HG02970 (cell line): ENCODE data around the gene PHF20.
"Not testable (repeated sequence)": the region's sequence is repeated elsewhere in the genome, so short reads cannot be mapped to it uniquely, and the experiment has no call there.

Experiments used
- ATAC-seq: cut with Tn5 transposase; IDR thresholded peaks from one replicate; pipeline ENCODE4 v1.9.1; 2021; ENCODE audit warnings: mild to moderate bottlenecking, moderate library complexity, moderate number of reproducible peaks; ENCODE audit not compliant: unreplicated experiment, low FRiP score

The PHF20 gene

DNA sequence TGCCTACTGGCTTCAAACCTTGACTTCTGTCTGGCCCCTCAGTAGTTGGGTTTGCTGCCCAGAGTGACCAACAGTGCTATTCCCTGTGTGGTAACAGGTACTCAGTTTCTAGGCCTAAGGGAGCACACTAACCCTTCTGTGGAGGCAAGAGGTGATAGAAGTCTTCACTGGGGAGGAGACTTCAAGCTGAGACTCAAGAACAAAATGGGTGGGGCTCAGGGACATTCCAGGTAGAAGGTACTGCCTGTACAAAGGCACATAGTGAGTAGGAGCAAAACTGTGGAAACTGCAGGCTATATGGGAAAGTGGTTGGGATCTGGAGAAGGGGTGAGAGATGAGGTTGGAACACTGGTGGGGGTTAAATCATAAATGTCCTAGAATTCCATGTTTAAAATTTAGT is 184.8 kb downstream of the PHF20 start:
- ATAC-seq: no peak

DNA sequence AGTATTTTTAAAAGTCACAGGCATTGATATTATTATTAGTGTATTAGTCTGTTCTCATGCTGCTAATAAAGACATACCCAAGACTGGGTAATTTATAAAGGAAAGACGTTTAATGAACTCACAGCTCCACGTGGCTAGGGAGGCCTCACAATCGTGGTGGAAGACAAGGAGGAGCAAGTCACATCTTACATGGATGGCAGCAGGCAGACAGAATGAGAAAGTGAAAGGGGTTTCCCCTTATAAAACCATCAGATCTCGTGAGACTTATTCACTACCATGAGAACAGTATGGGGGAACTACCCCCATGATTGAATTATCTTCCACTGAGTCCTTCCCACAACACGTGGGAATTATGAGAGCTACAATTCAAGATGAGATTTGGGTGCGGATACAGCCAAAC is 187.5 kb downstream of the PHF20 start:
- ATAC-seq: not testable (repeated sequence)

DNA sequence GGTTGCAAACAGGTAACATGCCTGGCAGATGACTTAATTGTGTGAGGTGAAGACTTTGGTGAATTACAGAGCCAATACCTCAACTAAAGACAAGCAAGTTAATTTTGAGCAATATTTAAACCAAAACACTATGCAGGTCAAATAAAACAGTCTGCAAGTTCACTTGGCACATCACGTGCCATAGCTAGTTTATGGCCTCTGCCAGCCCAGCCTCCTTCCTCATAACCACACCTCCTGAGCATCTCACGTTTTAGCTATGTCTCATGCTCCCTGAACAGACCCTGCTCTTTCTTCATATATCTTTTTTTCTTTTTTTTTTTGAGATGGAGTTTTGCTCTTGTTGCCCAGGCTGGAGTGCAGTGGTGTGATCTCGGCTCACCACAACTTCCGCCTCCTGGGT is 192.1 kb downstream of the PHF20 start:
- ATAC-seq: no peak

DNA sequence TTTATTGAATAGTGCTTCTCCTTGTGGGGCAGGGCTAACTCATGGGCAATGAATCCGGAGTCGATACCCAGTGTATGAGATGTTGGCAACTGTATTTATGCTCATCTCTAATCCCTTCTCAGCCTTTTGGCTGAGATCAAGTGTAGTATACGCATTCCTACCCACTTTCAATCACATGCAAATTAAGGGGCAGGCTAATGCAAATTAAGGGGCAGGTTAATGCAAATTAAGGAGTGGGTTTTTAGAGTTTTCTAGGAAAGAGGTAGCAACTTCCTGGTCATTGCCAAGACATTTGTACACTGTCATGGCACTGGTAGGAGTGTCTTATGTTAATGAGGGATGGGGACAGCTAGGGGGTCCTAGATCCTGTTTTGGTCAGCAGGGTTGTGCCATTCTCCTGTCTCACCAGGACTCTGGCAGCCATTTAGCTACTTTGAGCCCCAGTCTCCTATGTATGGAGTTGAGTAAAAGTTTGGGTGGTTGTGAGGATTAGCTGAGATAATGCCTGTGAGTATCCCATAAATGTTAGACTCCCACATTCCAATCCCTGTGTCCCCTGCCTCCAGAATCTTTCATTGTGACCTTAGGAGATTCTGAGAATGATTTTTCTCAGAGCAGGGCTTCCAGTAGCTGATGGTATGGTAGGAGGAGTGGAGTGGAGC is 196.3 kb downstream of the PHF20 start, which contains the start of gene CNBD2:
TSS of gene CNBD2 (plus strand) at position 612 of the 662 bp plus-strand sequence. CDS start 173 bp downstream, outside the sequence.
- no peak for ATAC-seq

DNA sequence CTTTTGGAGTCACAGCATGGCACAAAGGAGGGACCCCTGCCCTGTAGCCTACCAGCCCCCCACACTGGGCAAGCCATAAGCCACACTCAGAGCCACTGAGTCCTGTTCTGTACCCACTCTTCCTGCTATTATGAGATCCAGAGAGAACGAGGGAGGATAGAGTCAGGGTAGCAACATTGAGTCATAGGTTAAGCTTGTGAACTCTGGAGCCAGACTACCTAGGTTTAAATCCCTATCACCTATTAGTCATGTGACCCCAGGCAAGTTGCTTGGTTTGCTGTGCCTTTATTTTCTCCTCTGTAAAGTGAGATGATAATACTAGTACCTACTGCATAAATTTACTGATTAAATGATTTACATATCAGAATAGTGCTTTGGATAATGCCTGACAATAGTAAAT is 197.1 kb downstream of the PHF20 start:
- no peak for ATAC-seq

DNA sequence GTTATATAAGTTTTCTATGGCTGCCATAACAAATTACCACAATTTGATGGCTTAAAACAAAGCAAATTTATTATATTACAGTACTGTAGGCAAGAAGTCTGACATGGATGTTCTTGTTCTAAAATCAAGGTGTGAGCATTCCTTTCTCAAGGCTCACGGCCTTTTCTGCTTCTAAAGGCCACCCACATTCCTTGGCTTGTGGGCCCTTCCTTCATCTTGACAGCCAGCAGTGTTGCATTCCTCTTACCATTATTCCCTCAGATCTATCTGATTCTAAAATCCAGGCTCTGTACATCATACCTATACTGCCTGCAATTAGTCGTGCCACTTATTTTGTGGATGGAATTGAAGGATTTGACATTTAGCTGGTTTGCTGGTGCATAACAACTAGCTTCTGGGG is 200.2 kb downstream of the PHF20 start:
- ATAC-seq: no peak

DNA sequence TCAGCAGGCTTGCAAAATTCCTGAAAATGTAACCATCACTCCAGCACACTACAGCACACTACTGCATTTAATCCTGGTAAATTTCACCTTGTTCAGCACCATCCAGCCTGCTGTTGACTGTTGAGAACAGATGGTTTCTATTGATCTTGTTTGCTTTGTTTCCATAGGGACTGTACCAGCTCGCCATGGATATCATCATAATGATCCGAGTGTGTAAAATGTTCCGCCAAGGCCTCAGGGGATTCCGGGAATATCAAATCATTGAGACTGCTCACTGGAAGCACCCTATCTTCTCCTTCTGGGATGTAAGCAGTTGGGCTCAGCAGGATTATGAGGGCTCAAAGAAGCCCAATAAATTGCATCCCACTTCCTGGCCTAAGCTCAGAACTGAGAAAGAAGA is 200.6 kb downstream of the PHF20 start:
- no peak for ATAC-seq

DNA sequence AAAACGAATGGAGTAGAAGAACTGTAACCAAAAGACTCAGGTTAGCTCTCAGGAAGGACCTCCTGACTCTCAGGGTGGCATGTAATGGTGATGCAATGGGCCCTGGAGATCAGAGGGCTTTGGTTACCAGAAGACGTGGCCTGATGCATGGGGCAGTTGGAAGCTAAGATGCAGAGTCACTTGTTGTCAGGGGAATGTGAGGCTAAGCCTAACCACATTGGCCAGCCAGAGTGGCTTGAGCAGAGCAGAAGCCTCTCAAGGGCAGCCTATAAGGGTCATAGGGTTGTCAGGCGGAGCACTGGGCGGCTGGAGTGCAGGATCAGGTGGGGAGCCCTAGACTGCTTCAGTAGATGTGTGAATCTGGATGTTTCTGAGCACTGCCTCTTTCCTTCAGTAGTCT is 202.4 kb downstream of the PHF20 start:
- ATAC-seq: no peak

DNA sequence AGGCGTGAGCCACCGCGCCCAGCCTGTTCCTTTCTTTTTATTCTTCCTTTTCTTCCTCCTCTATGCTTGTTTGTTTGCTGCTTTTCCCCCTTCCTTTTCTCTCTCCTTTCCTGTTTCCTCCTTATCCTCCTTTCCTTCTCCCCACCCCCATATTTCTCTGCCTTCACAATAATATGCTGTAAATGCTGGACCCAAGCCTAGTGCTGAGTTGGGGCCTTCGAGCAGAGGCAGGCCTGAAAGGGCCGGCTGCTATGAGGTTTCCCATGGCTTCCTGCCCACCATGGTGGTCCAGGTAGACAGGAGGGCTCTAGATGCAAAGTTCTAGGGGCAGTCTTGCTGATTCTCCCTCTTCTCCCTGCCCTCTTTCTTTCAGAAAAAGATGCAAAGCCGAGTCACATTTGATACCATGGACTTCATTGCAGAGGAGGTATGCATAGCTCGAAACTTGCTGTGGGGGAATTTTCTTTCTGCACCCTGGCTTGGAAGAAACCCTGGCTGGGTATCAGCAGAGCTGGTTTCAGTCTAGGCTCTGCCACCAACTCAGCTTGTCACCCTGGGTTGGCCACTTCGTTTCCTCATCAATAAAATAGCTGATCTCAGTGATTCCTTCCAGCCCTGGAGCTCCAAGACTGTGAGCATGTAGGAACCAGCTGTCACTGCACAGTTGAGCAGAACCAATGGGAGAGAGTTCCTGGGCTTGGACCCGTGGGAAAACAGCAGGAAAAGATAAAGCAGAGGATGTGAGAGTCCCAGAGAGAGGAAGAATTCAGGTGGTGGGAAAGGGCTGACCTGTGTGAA is 204.0 kb downstream of the PHF20 start:
- no peak for ATAC-seq

DNA sequence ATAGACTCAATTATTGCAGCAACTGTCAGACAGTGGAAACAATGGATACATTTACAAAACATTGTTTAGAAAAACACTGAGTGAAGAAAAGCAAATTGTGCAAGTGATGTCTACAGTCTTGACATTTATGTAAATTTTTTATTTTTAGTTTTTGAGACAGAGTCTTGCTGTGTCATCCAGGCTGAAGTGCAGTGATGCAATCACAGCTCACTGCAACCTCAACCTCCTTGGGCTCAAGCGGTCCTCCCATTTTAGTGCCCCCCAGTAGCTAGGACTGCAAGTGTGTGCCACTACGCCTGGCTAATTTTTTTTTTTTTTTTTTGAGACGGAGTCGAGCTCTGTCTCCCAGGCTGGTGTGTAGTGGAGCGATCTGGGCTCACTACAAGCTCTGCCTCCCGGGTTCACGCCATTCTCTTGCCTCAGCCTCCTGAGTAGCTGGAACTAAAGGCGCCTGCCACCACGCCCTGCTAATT is 206.3 kb downstream of the PHF20 start:
- ATAC-seq: no peak

DNA sequence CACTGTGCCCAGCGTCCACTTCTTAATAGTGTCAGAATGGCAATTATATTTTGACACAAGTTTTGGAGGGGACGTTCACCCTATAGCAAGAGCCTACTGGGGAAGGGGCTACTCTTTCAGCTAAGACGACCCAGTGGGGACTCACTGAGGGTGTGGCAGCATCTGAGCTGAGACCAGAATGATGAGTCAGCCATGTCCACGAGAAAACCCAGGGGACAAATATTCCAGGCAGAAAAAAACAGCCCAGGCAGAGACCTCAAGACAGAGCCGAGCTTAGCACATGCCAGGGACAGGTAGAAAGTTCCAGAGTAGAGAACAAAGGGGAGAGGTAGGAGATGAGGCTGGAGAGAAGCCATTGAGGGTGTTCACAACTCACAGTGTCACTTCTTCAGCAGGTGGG is 207.7 kb downstream of the PHF20 start:
- ATAC-seq: no peak

DNA sequence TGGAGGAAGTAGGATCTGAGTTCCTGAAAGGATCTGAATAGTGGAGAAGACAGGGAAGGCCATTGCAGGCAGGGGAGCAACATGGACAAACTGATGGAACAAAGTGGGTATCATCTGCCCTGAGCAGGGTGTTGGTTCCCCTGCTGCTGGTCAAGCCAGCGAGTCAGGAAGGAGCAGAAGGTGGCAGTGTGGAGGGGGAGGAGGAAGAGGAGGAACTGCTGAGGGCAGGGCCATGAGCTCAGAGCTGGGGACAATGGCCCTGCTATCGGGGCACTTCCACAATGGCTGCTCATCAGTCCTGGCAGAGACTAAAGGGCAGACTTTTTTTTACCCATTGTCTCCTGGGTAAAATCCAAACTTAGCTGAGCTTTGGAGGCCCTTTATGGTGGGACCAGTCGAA is 210.2 kb downstream of the PHF20 start:
- no peak for ATAC-seq

DNA sequence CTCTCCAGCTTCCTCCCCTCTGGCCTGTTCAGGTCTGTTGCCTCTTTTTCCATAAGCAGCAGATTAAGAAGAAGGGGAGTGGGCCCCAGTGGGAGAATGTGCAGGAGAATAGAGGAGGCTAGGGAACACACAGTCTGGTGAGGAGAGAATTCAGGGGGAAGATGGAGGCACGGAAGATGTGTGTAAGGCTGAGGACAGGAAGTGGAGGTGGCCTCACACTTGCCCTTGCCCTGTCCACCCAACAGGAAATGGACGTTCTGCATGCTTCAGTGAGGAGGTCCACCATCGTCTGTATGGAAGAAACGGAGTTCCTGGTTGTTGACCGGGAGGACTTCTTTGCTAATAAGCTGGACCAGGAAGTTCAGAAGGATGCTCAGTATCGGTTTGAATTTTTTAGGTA is 212.6 kb downstream of the PHF20 start:
- no peak for ATAC-seq

DNA sequence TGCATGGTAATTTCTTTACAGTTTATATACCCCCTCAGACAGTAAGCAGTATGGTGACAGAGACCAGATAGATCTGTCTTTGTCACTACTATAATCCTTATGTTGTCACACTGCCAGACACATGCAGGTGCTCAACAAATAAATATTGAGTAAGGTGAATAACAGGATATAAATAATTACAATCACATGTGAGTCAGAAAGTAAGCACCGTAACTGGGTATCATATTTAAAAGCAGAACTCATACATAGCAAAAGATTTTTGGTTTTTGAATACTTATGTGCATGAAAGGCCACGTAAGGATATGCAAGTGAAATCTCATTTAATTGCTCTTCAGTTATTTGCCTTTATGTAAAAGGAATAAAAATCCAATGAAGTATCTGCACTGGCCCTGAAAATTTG is 214.0 kb downstream of the PHF20 start:
- ATAC-seq: no peak

DNA sequence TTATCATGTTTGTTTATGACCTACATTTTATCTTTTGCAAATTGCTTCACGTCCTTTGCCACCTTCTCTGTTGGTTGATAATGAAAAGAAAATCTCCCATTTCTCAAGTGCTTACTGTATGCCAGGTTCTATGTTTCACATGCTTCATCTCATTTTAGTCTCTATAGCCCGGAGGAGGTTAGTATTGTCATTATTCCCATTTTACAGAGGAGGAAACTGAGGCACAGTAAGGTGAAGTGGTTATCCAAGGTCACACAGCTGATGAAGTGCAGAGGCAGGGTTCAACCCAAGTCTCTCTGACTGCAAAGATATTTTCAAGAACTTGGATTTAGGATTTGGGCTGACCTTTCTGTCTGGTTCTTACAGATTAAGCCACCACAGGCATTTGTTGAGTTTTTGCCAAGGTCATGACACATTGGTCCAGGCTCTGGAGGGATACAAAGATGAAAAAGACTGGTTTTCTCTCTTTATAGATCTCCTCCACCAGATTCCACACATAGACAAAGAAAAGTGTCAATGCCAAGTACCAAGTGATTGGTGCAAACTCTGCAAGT is 217.2 kb downstream of the PHF20 start:
- no peak for ATAC-seq

DNA sequence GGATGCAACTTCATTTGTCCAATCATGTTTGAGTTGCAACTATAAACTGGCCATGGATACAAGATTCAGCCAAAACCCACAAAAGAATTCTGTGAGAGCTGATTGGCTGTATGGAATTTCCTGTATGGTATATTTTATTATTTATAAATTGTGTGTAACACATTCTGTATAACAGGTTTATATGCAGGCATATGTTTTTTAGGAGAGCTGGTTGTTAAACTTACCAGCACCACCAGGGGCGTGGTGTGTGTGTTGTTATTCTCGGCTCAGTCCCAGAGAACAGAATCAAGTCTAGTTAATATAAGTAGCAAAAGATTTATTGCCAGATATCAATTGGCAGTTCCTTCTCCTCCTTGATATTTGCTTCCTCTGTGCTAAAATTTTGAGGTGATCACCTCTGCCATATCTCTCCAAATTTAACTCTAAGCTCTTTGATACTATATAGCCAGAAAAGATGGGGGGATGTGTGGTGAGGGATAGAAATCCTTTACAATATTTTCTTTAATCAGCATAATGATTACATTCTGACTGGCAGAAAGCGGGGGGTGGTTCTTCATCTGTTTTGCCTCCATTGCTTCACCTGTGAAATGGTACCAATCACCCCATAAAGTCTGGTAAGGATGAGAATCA is 219.4 kb downstream of the PHF20 start:
- no peak for ATAC-seq

DNA sequence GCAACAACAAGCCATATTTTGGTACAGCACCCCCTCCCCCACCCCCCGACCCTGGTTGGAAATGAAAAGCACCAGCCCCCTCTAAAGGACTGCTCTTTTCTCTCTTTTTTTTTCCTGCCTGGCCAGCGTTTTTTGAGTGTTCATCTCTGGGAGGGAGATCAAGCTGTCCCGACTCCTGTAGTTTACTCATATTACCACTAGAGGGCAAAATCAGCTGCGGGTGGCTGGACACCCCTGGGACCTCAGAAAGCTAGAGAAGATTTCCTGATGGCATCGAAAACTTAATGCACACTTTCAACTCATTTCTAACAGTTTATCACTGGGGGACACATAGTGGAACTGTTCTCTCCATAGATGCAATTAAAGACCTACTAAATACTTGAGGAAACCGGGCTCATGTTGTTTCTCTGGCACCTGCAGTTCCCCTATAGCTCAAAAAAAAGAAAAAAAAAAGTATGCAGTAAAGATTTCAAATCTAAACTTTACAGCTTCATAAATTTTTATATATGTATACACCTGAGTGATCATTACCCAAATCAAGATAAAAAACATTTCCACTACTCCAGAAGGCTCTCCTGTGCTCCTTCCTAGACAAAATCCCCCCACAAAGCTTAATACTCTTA is 221.0 kb downstream of the PHF20 start:
- ATAC-seq: no peak

DNA sequence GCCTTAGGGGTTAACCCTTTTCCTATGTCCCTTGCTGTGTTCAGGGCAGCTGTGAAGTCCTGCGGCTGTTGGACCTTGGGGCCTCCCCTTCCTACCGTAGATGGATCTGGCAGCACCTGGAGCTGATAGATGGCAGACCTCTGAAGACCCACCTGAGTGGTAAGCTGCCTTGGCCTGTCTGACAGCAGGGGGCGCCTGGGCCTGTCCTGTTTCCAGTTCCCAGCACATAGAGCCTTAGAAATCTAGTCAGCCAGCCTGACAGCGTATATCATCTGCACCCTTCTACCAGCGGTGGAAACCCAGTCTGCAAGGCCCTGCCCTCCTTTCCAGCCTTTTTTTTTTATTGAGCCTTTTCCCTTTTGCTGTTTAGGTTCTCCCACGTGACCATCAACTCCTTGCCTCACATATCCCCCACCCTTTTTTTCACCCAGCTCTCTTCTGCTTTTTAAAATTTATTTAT is 223.2 kb downstream of the PHF20 start:
- no peak for ATAC-seq

DNA sequence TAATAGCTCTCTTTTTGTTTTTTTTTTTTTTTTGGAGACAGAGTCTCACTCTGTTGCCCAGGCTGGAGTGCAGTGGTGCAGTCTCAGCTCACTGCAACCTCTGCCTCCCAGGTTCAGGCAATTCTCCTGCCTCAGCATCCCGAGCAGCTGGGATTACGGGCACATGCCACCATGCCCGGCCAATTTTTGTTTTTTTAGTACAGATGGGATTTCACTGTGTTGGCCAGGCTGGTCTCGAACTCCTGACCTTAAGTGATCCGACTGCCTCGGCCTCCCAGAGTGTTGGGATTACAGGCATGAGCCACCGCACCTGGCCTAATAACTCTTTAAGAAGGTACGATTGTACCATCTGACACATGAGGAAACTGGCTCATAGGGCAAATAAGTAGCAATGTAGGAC is 224.7 kb downstream of the PHF20 start:
- ATAC-seq: not testable (repeated sequence)
